Urothelium cell line (cell line): ENCODE data around the gene DDX28.
"Not testable (repeated sequence)": the region's sequence is repeated elsewhere in the genome, so short reads cannot be mapped to it uniquely, and the experiment has no call there.

Experiments
- DNase-seq: peaks from one replicate; pipeline ENCODE4 v3.0.0; 2011; ENCODE audit warnings: low spot score, mixed read lengths
- FAIRE-seq: peaks from 2 replicates; lab custom pipeline; 2011; peaks lifted over from hg19 to GRCh38; lab: Jason Lieb, UNC

The DDX28 gene

DNA sequence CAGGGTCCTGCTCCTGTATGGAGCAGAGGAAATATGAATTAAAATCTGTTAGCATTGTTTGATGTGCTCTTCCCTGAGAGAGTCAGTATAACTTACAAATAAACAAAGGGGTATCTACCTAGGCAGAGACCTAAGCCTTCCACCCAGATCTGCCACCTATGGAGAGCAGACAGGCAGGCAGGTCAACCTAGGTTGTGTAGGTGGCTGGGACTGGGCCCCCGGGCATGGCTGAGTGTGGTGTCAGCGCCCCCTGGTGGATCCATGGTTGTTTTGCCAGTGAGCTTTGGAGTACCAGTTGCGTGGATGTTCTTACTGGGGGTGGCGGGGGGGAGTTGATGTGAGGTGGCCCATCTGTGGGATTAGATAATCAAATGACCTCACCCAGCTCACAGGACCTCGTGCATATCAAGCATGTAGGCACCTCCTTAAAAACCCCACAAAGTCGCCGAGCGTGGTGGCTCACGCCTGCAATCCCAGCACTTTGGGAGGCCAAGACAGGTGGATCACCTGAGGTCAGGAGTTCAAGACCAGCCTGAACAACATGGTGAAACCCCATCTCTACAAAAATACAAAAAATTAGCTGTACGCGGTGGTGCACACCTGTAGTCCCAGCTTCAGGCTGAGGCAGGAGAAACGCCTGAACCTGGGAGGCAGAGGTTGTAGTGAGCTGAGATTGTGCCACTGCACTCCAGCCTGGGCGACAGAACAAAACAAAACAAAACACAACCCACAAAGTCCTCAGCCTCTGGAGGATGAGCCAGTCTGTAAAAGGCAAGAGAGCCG lies 17.7 kb upstream of the DDX28 start:
- DNase-seq: peak; percentile 81
- peak; percentile 48 for FAIRE-seq

- DNase-seq: no peak
- FAIRE-seq: no peak
Measured at GRCh38 chr16:68037841-68038597, 15.0 kb upstream of the DDX28 start.

DNA sequence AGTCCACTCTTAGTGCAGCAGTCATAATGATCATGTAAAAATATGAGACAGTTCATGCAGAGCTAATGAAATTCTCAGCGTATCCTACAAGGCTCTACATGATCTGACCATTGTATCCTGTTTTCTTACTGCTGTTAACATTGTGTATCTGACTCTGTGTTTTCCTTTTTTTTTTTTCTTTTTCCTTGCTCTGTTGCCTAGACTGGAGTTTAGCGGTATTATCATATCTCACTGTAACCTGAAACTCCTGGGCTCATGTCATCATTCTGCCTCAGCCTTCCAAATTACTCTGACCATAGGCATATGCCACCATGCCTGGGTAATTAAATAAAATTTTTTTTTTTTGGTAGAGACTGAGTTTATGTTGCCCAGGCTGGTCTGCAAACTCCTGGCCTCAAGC lies 12.2 kb upstream of the DDX28 start:
- no peak for FAIRE-seq
- DNase-seq: no peak

DNA sequence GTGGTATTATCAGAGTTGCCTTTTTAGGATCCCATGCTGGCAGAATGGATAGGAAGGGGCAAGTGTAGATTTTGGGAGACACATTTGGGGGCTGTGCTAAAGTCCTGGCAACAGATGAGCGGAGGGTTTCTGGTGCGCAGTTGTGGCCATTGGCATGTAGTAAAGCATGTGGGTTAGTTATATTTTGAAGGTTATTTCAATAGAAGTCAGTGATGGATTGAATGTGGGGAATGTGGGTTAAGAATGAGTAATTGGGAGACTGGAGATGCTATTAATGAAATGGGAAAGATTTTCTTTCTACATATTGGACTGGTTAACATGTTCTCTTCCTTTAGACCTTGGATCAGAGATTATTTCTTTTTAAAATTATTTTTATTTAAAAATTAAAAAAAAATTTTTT lies 10.1 kb upstream of the DDX28 start:
- FAIRE-seq: no peak
- DNase-seq: no peak

DNA sequence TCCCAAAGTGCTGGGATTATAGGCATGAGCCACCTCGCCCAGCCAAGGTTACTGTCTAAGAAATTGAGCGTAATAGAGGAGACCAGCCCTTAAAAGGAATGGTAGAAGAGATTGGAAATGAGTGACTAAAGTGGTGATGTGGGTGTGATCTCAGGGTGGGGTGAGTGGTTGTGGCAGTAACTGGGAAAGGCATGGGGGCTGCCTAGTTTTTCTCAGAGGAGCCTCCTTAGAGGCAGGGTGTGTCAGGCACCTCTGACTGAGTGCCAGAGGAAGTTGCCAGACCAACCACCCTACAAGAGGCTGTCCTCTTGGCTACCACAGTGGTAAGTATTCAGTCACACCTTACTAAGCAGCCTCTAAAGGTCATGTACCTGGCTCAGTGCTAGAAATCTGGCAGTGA lies 8.9 kb upstream of the DDX28 start:
- FAIRE-seq (no peak), DNase-seq (no peak)

- not testable (repeated sequence) for DNase-seq, FAIRE-seq
Measured at GRCh38 chr16:68030108-68030507, 7.1 kb upstream of the DDX28 start.

GRCh38 chr16:68028996-68029395 lies 6.0 kb upstream of the DDX28 start:
- FAIRE-seq (no peak), DNase-seq (no peak)

GRCh38 chr16:68022278-68022727 lies 729 bp downstream of the DDX28 start:
- FAIRE-seq: no peak
- DNase-seq: no peak

GRCh38 chr16:68021490-68021889 lies 1.5 kb downstream of the DDX28 start:
- no peak for DNase-seq
- FAIRE-seq: no peak

DNA sequence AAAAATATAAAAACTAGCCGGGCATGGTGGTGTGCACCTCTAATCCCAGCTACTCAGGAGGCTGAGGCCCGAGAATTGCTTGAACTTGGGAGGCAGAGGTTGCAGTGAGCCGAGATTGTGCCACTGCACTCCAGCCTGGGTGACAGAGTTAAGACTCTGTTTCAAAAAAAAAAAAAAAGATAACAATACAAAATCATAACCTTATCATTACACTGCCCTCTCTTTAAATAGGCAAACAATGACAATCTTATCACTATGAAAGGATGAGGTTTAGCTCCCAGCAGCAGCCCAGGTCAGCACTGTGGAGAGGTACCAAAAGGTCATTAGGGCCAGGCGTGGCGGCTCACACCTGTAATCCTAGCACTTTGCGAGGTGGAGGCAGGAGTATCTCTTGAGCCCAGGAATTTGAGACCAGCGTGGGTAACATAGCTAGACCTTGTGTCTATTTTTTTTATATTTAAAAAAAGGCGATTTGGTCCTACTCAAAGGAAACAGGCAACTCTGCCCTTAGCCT lies 3.8 kb downstream of the DDX28 start:
- FAIRE-seq (no peak), DNase-seq (no peak)

DNA sequence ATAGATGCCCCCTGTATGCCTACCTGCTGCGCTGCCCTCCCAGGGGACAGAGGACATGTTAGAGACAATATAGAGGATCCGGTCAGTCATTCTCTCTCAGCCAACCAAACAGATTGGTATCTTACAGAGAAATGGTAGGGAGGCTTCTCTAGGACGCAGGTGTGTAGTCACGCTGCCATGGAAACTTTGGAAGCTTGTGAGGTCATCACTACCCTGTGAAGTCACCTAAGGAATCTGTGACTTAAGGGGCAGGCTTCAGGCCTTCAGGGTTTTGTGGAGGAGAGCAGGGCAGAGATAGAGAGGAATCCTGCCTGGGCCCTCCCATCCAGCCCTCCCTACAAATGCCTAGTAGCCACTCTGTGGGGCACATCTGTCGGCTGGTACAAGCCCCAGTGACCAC lies 7.4 kb downstream of the DDX28 start, which contains the start of gene DPEP2NB:
DPEP2NB (minus strand) TSS at position 231 of the 400 bp plus-strand sequence; CDS start at position 90, 141 bp downstream.
- DNase-seq (no peak), FAIRE-seq (no peak)

DNA sequence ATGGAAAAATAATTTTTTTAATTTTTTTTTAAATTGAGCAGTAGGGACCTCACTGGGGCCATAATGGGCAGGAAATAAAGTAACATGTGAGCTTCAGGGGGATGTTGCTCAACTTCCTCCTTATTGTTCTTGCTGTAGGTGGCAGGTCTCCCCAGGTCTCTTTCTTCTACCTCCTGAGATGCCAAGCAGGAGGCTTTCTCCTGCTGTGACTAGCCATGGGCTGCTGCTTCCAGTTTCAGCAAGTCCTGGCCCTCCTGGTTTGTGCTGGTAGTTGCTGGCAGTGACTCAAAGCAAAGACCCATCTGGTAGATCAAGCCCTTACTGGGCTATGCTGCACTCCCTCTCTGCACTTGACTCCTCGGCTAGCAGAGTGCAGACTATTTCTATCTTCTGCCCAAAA lies 9.6 kb downstream of the DDX28 start:
- DNase-seq (no peak), FAIRE-seq (no peak)

DNA sequence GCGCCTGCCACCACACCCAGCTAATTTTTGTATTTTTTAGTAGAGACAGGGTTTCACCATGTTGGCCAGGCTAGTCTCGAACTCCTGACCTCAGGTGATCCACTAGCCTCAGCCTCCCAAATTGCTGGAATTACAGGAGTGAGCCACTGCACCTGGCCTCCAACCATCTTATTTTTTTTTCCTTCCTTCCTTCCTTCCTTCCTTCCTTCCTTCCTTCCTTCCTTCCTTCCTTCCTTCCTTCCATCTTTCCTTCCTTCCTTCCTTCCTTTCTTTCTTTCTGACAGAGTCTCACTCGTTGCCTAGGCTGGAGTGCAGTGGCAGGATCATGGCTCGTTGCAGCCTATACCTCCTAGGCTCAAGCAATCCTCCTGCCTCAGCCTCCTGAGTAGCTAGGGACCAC lies 13.2 kb downstream of the DDX28 start:
- FAIRE-seq, DNase-seq: not testable (repeated sequence)

DNA sequence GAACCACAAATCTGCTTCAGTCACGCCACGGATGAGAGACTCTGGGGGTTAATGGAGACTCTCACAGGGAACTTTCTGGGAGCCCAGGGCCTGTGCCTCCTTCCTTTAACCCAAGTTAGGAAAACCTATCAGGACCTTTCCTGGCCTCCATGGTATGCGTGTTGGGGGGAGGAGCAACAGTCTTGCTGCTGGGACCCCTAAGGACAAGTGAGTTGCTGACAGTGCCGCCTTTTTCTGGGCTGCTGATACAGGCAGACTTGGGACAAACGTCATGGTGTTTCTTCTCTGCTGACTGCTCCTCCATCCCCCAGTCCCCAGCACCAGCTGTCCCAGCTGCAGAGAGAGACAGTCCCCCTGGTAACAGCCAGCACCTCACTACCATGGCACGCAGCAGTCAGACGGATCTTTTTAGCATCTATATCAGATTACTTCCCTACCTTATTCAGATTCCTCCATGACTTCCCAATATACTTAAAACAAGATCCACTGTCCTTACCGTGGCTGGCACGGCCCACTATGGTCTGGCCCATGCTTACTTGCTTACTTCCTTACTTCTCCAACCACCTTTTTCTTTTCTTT lies 13.8 kb downstream of the DDX28 start:
- DNase-seq (no peak), FAIRE-seq (no peak)

DNA sequence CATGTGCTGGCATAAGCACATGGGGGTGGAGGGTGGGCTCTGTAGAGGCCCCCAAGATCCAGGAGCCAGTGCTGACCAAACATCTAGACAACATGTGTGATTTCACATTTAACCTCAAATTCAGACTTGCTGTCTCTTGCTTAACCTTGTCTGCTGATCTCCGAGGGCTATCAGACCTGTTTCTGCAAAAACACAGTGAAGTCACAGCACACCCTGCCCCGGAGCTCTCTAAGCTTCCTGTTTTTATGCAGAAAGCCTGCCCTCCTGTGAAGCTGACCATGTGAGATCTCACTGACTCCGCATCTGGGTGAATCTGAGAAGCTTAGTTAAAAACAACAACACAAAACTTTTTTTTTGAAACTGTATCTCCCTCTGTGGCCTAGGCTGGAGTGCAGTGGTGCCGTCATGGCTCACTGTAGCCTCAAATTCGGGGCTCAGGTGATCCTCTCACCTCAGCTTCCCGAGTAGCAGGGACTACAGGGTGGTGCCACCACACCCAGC lies 17.2 kb downstream of the DDX28 start:
- DNase-seq (no peak), FAIRE-seq (no peak)

- DNase-seq (no peak), FAIRE-seq (no peak)
Measured at GRCh38 chr16:68005211-68005610, 17.8 kb downstream of the DDX28 start.

- FAIRE-seq (no peak), DNase-seq (no peak)
Measured at GRCh38 chr16:68003031-68003430, 20.0 kb downstream of the DDX28 start.

GRCh38 chr16:68000450-68000849 lies 22.6 kb downstream of the DDX28 start:
- DNase-seq (no peak), FAIRE-seq (no peak)

DNA sequence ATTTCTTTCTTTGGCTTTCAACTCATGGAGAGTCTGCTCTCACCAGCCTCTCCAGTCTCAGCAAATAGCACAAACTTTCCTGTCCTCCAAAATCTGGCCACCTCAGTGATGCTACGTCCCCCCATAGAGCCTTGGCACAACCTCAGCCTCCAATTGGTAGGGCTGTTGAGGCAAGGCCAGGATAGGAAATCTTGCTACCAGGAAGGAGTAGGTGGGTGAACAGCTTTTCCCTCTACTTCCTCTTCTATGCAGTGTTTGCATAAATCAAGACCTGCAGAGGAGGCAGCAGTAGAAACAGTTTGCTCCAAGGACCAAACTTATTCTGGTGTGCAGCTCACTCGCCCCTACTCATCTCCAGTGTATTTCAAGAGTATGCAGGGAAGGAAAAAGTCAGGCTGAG lies 23.0 kb downstream of the DDX28 start:
- DNase-seq (no peak), FAIRE-seq (no peak)

DNA sequence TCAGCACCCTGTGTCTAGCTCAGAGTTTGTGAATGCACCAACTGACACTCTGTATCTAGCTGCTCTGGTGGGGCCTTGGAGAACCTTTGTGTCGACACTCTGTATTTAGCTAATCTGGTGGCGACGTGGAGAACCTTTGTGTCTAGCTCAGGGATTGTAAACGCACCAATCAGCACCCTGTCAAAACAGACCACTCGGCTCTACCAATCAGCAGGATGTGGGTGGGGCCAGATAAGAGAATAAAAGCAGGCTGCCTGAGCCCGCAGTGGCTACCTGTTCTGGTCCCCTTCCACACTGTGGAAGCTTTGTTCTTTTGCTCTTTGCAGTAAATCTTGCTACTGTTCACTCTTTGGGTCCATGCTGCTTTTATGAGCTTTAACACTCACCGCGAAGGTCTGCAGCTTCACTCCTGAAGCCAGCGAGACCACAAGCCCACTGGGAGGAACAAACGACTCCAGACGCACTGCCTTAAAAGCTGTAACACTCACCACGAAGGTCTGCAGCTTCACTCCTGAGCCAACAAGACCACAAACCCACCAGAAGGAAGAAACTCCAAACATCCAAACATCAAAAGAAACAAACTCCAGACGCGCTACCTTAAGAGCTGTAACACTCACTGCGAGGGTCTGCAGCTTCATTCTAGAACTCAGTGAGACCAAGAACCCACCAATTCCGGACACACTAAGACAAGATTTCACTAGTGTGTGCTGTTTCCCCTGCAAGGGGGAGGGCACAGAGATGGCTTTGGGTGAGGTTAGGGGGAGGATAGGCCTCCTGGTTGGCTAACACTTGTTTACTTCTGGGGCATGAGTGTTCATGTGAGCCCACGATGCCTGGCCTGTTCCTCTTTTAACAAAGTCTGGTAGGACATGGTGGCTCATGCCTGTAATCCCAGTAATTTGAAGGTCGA lies 24.0 kb downstream of the DDX28 start, which contains the start of gene DPEP2:
DPEP2 (minus strand) TSS at position 706 of the 910 bp plus-strand sequence. CDS start 6,272 bp downstream, outside the sequence.
- FAIRE-seq, DNase-seq: not testable (repeated sequence)
